ENCODE data around the gene ACOX1. TPM values are rescaled to one million over a fixed set of nuclear protein-coding genes. Genes with fewer than 3 reads are reported as not detected.

Gene ACOX1
- total RNA-seq, 1 experiment from 2014 or later: 50.2 TPM

DNA sequence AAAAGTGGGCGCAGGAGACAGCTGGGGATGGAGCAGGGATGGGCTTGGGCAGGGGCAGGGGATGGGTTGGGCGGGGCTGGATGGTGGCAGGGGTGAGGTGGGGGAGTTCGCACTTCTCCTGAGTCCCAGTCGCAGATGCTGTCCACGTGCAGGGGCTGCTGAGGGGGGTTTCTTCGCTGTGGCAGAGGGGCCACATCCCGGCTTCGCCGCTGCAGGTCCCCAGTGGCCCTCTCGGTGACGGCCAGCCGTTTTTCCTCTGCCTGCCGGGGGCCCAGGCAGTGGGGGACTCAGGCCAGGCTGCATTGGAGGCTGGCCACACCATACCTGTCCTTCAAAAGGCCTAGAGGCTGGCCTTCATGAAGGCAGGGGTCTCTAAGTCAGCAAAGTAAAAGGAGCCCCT is 39.8 kb upstream of the ACOX1 start:
- peaks cover 0 to 3% of the 10 kb centered on the region in 2 experiments; a peak in 1 of 4 replicates for H3K4me1 ChIP-seq (ENCODE audit: control insufficient read depth in 1 of 2, insufficient read depth in 2 of 2, low read length in 2 of 2)
- no peak overlapping the region for H2AFZ ChIP-seq (ENCODE audit: low read depth, low read length, poor library complexity, severe bottlenecking)
- H3K27me3 ChIP-seq (ENCODE audit: insufficient read depth, low read length): no peaks in the 10 kb centered on the region
- H3K27ac ChIP-seq (ENCODE audit: low read depth, low read length): no peak overlapping the region
- no peak overlapping the region for H3K4me3 ChIP-seq (replicated peaks in 1 of 2; ENCODE audit: low read depth in 1 of 2, low read length in 2 of 2)
- no peak for TF ChIP-seq TCF7L2 (IDR thresholded peaks at IDR 0.05; ENCODE audit: borderline replicate concordance, extremely low read depth, insufficient read depth, insufficient read length)
- no TSS peak for BruUV-seq (replicated peaks)
- H3K36me3 ChIP-seq (ENCODE audit: control insufficient read depth in 1 of 2, insufficient read depth in 2 of 2, low read length in 2 of 2): peaks cover 35 to 36% of the 10 kb centered on the region in 2 experiments
- ATAC-seq (no peak), DNase-seq (ENCODE audit: low read depth, low spot score) (no peak)
- H3K9ac ChIP-seq (ENCODE audit: low read length): no peak overlapping the region
- ChIA-PET CTCF (interaction anchor here (1.4 to 1.5 kb wide), 2 partner anchors 13 to 261 kb away, joined by 5 to 7 read pairs; no protein-coding TSS in a partner anchor), POLR2A (no interaction called here), RAD21 (ENCODE audit: low non-redundant PET in 1 of 2, low total read pairs in 2 of 2, uncharacterized antibody in 2 of 2, unreplicated experiment in 2 of 2) (no interaction called here)
- no peaks in the 10 kb centered on the region for H4K20me1 ChIP-seq (ENCODE audit: insufficient read depth)
- H3K9me3 ChIP-seq (ENCODE audit: control insufficient read depth in 1 of 2, insufficient read depth in 1 of 2, low read depth in 1 of 2, low read length in 2 of 2): no peaks in the 10 kb centered on the region
- no peaks in the 10 kb centered on the region for H3K9me2 ChIP-seq (ENCODE audit: insufficient read depth)
- no peak overlapping the region for H3K4me2 ChIP-seq (ENCODE audit: low read length)
- H3K79me2 ChIP-seq (ENCODE audit: insufficient read depth, low read length): no peaks in the 10 kb centered on the region
- intact Hi-C loops (cut with micrococcal nuclease): no loop called here

DNA sequence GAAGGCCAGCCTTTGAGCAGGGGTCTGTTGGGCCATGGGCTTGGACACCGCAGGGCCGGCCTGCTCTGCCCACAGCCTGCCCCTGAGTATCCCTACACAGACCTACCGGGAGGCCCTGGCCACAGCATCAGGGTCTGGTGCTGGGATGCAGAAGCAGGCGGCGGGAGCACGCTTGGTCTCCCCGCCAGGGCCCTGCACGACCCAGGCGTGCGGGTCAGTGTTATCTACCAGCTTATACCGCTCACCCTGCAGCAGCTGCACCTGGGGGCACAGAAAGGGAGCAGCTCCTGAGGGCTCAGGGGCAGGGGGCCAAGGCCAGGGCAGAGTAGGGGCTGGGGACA is 39.3 kb upstream of the ACOX1 start:
- Histone ChIP-seq H3K9ac (ENCODE audit: low read length) (no peak overlapping the region), H2AFZ (ENCODE audit: low read depth, low read length, poor library complexity, severe bottlenecking) (no peak overlapping the region), H3K79me2 (ENCODE audit: insufficient read depth, low read length) (no peaks in the 10 kb centered on the region), H3K4me1 (ENCODE audit: control insufficient read depth in 1 of 2, insufficient read depth in 2 of 2, low read length in 2 of 2) (peaks cover 0 to 3% of the 10 kb centered on the region in 2 experiments; a peak in 1 of 4 replicates), H3K4me2 (ENCODE audit: low read length) (no peak overlapping the region), H3K36me3 (ENCODE audit: control insufficient read depth in 1 of 2, insufficient read depth in 2 of 2, low read length in 2 of 2) (peaks cover 31 to 33% of the 10 kb centered on the region in 2 experiments), H4K20me1 (ENCODE audit: insufficient read depth) (no peaks in the 10 kb centered on the region), H3K9me3 (ENCODE audit: control insufficient read depth in 1 of 2, insufficient read depth in 1 of 2, low read depth in 1 of 2, low read length in 2 of 2) (no peaks in the 10 kb centered on the region), H3K9me2 (ENCODE audit: insufficient read depth) (no peaks in the 10 kb centered on the region), H3K4me3 (replicated peaks in 1 of 2; ENCODE audit: low read depth in 1 of 2, low read length in 2 of 2) (no peak overlapping the region), H3K27me3 (ENCODE audit: insufficient read depth, low read length) (no peaks in the 10 kb centered on the region), H3K27ac (ENCODE audit: low read depth, low read length) (no peak overlapping the region)
- ChIA-PET CTCF (interaction anchor here (0.8 kb wide), 1 partner anchor 103 kb away, joined by 3 read pairs; no protein-coding TSS in a partner anchor), POLR2A (no interaction called here), RAD21 (ENCODE audit: low non-redundant PET in 1 of 2, low total read pairs in 2 of 2, uncharacterized antibody in 2 of 2, unreplicated experiment in 2 of 2) (no interaction called here)
- DNase-seq (ENCODE audit: low read depth, low spot score) (no peak), ATAC-seq (no peak)
- no peak for TF ChIP-seq TCF7L2 (IDR thresholded peaks at IDR 0.05; ENCODE audit: borderline replicate concordance, extremely low read depth, insufficient read depth, insufficient read length)
- no TSS peak for BruUV-seq (replicated peaks)
- intact Hi-C loops (cut with micrococcal nuclease): no loop called here

Data from HCT116 (cell line).